CD4-positive, alpha-beta T cell treated with Interleukin-6 for 4 hours (primary cell): ENCODE data around the gene LRRC7.

ENCODE experiments used
- DNase-seq: peaks from one replicate; pipeline ENCODE4 v3.0.0-alpha.2; 2020; ENCODE audit warnings: mixed read lengths

LRRC7 gene

GRCh38 chr1:69567652-69568420 lies at the start of gene LRRC7:
LRRC7 (plus strand) TSS chr1:69567922; CDS start chr1:69568640, 718 bp downstream.
- DNase-seq: peak; percentile 11

- no peak for DNase-seq
Measured at GRCh38 chr1:69519006-69519405, 48.7 kb upstream of the LRRC7 start.

- no peak for DNase-seq
Measured at GRCh38 chr1:69520326-69520725, 47.4 kb upstream of the LRRC7 start.

- no peak for DNase-seq
Measured at GRCh38 chr1:69523032-69523431, 44.7 kb upstream of the LRRC7 start.

GRCh38 chr1:69523461-69523860 lies 44.3 kb upstream of the LRRC7 start:
- no peak for DNase-seq

GRCh38 chr1:69524015-69524414 lies 43.7 kb upstream of the LRRC7 start:
- DNase-seq: no peak

GRCh38 chr1:69527273-69527672 lies 40.4 kb upstream of the LRRC7 start:
- DNase-seq: no peak

GRCh38 chr1:69528376-69528775 lies 39.3 kb upstream of the LRRC7 start:
- DNase-seq: no peak

GRCh38 chr1:69533343-69533742 lies 34.4 kb upstream of the LRRC7 start:
- no peak for DNase-seq

- no peak for DNase-seq
Measured at GRCh38 chr1:69534829-69535228, 32.9 kb upstream of the LRRC7 start.

GRCh38 chr1:69535490-69535889 lies 32.2 kb upstream of the LRRC7 start:
- no peak for DNase-seq

GRCh38 chr1:69540052-69540451 lies 27.7 kb upstream of the LRRC7 start:
- DNase-seq: no peak

- no peak for DNase-seq
Measured at GRCh38 chr1:69551476-69552324, 16.0 kb upstream of the LRRC7 start.

GRCh38 chr1:69553726-69554125 lies 14.0 kb upstream of the LRRC7 start:
- DNase-seq: no peak

- no peak for DNase-seq
Measured at GRCh38 chr1:69568421-69569174, 876 bp downstream of the LRRC7 start.

- no peak for DNase-seq
Measured at GRCh38 chr1:69569175-69569541, 1.4 kb downstream of the LRRC7 start.

- DNase-seq: no peak
Measured at GRCh38 chr1:69569576-69570328, 2.0 kb downstream of the LRRC7 start.

GRCh38 chr1:69570356-69570755 lies 2.6 kb downstream of the LRRC7 start:
- DNase-seq: no peak

GRCh38 chr1:69572921-69573320 lies 5.2 kb downstream of the LRRC7 start:
- no peak for DNase-seq

GRCh38 chr1:69573911-69574310 lies 6.2 kb downstream of the LRRC7 start:
- DNase-seq: no peak

- DNase-seq: no peak
Measured at GRCh38 chr1:69585666-69586065, 17.9 kb downstream of the LRRC7 start.

GRCh38 chr1:69587391-69587790 lies 19.7 kb downstream of the LRRC7 start:
- DNase-seq: no peak

GRCh38 chr1:69589799-69590198 lies 22.1 kb downstream of the LRRC7 start:
- no peak for DNase-seq
